SU-DHL-6 (cell line): ENCODE results near the gene DLG3.

Source experiments
- CTCF ChIP-seq: fragments of 200-600 bp; sonication (generic); IDR thresholded peaks from one replicate; pipeline ENCODE4 v1.5.1; 2017; ENCODE audit warnings: antibody characterized with exemption, mild to moderate bottlenecking, low read length, moderate library complexity; ENCODE audit not compliant: insufficient read depth, poor library complexity, severe bottlenecking
- EZH2phosphoT487 ChIP-seq: fragments of 200-600 bp; sonication (generic), shearing (Covaris generic); conservative IDR thresholded peaks from 2 replicates; pipeline ENCODE4 v1.6.1; 2018; ENCODE audit warnings: mild to moderate bottlenecking, antibody characterized with exemption, low read length, moderate library complexity, mixed read lengths

GRCh38 chrX:70433848-70434351, 10.7 kb upstream of the DLG3 start:
- TF ChIP-seq CTCF (peak; percentile 22), EZH2phosphoT487 (no peak)
